GM23338 (cell line): ENCODE measurements around the gene TBC1D10B. TPM values are rescaled to one million over a fixed set of nuclear protein-coding genes. Genes with fewer than 3 reads are reported as not detected.

Experiments
- ATAC-seq: fragments of 200-7000 bp; cut with Tn5 transposase; 3 replicates; pipeline ENCODE4 v1.9.1; 2020
- DNase-seq: peaks from one replicate; pipeline ENCODE4 v3.0.0-alpha.2; 2015; ENCODE audit warnings: low spot score
- H2AFZ ChIP-seq: fragments of 200-600 bp; sonication (generic); 2 replicates; pipeline ENCODE4 v1.8.0; 2016; ENCODE audit warnings: antibody characterized with exemption, mild to moderate bottlenecking, moderate library complexity
- H3F3A ChIP-seq: fragments of 200-600 bp; sonication (generic); replicated peaks from 2 replicates; pipeline ENCODE4 v1.8.0; 2017; ENCODE audit warnings: antibody characterized with exemption, mixed run types, low read depth
- H3K27ac ChIP-seq: fragments of 200-600 bp; sonication (generic); 2 replicates; pipeline ENCODE4 v1.6.1; 2016; ENCODE audit warnings: low read depth
- H3K27me3 ChIP-seq: fragments of 200-600 bp; sonication (generic); 2 replicates; pipeline ENCODE4 v1.8.0; 2016; ENCODE audit warnings: mild to moderate bottlenecking, mixed run types, moderate library complexity; ENCODE audit not compliant: insufficient read depth
- H3K36me3 ChIP-seq: fragments of 200-600 bp; sonication (generic); 2 replicates; pipeline ENCODE4 v1.8.0; 2016; ENCODE audit warnings: mild to moderate bottlenecking; ENCODE audit not compliant: insufficient read depth
- H3K4me1 ChIP-seq: fragments of 200-600 bp; sonication (generic); 2 replicates; pipeline ENCODE4 v1.8.0; 2016; ENCODE audit warnings: mild to moderate bottlenecking, moderate library complexity; ENCODE audit not compliant: insufficient read depth
- H3K4me2 ChIP-seq: fragments of 200-600 bp; sonication (generic); 2 replicates; pipeline ENCODE4 v1.7.1; 2017; ENCODE audit warnings: mixed run types
- H3K4me3 ChIP-seq: fragments of 200-600 bp; sonication (generic); 2 replicates; pipeline ENCODE4 v1.6.1; 2016; ENCODE audit warnings: mixed run types
- H3K79me2 ChIP-seq: fragments of 200-600 bp; sonication (generic); replicated peaks from 2 replicates; pipeline ENCODE4 v1.8.0; 2017; ENCODE audit warnings: mild to moderate bottlenecking; ENCODE audit not compliant: insufficient read depth
- H3K9me2 ChIP-seq: fragments of 200-600 bp; sonication (generic); 2 replicates; pipeline ENCODE4 v1.8.0; 2017; ENCODE audit not compliant: insufficient read depth
- H4K20me1 ChIP-seq: fragments of 200-600 bp; sonication (generic); replicated peaks from 2 replicates; pipeline ENCODE4 v1.8.0; 2017; ENCODE audit warnings: mild to moderate bottlenecking; ENCODE audit not compliant: insufficient read depth
- H3K27ac Mint-ChIP-seq: 2 replicates; pipeline ENCODE4 v1.8.0; 2020; ENCODE audit warnings: inconsistent platforms, mild to moderate bottlenecking, moderate library complexity, mixed read lengths
- H3K27me3 Mint-ChIP-seq: 3 replicates; pipeline ENCODE4 v1.8.0; 2022; ENCODE audit warnings: low read depth, mild to moderate bottlenecking, moderate library complexity, mixed read lengths, inconsistent platforms; ENCODE audit not compliant: insufficient read depth, poor library complexity
- H3K36me3 Mint-ChIP-seq: 3 replicates; pipeline ENCODE4 v1.8.0; 2021; ENCODE audit warnings: low read depth, mild to moderate bottlenecking, inconsistent platforms, moderate library complexity, mixed read lengths
- H3K4me1 Mint-ChIP-seq: 3 replicates; pipeline ENCODE4 v1.8.0; 2020; ENCODE audit warnings: mild to moderate bottlenecking, inconsistent platforms, mixed read lengths
- H3K4me3 Mint-ChIP-seq: 3 replicates; pipeline ENCODE4 v1.8.0; 2021; ENCODE audit warnings: moderate library complexity, mild to moderate bottlenecking, inconsistent platforms, mixed read lengths
- H3K9me3 Mint-ChIP-seq: 3 replicates; pipeline ENCODE4 v1.8.0; 2020; ENCODE audit warnings: moderate library complexity, mild to moderate bottlenecking, inconsistent platforms, mixed read lengths
- CREB1 ChIP-seq: fragments of 250-450 bp; sonication (Bioruptor Pico); IDR thresholded peaks from 2 replicates; pipeline ENCODE4 v1.5.0; 2020; ENCODE audit warnings: low read depth, mild to moderate bottlenecking, moderate library complexity
- CTCF ChIP-seq, 2 experiments: fragments of 200-600 bp in 1 of 2; sonication (generic) in 1 of 2; conservative IDR thresholded peaks; 2 replicates each; pipeline versions ENCODE4 v1.5.1 to v1.6.1; 2016 to 2017; ENCODE audit warnings: antibody characterized with exemption in 2 of 2, low read depth in 2 of 2, mild to moderate bottlenecking in 2 of 2, moderate library complexity in 1 of 2
- EZH2 ChIP-seq: fragments of 200-600 bp; sonication (generic); IDR thresholded peaks from one replicate; pipeline ENCODE4 v1.8.0; 2017; ENCODE audit warnings: antibody characterized with exemption, mild to moderate bottlenecking, low read depth; ENCODE audit not compliant: unreplicated experiment
- EZH2phosphoT487 ChIP-seq: fragments of 200-600 bp; sonication (generic); IDR thresholded peaks from one replicate; pipeline ENCODE4 v1.8.1; 2018; ENCODE audit warnings: antibody characterized with exemption; ENCODE audit not compliant: unreplicated experiment
- JUNB ChIP-seq: IDR thresholded peaks from one replicate; pipeline ENCODE4 v1.6.1; 2016; ENCODE audit warnings: antibody characterized with exemption; ENCODE audit not compliant: unreplicated experiment
- NANOG ChIP-seq: IDR thresholded peaks from 2 replicates; pipeline ENCODE4 v1.6.1; 2016; ENCODE audit warnings: antibody characterized with exemption, borderline replicate concordance
- POLR2AphosphoS5 ChIP-seq: IDR thresholded peaks from 2 replicates; pipeline ENCODE4 v1.6.1; 2016; ENCODE audit warnings: antibody characterized with exemption, low read depth
- STAT1 ChIP-seq: IDR thresholded peaks from one replicate; pipeline ENCODE4 v1.6.1; 2016; ENCODE audit warnings: antibody characterized with exemption; ENCODE audit not compliant: unreplicated experiment
- ZNF114 ChIP-seq: fragments of 250-450 bp; sonication (Bioruptor Pico); IDR thresholded peaks from 2 replicates; pipeline ENCODE4 v1.5.0; 2020; ENCODE audit warnings: mild to moderate bottlenecking, moderate library complexity
- ZNF331 ChIP-seq: fragments of 250-450 bp; sonication (Bioruptor Pico); IDR thresholded peaks from 2 replicates; pipeline ENCODE4 v1.5.0; 2020; ENCODE audit warnings: low read depth, mild to moderate bottlenecking, moderate library complexity
- polyA plus RNA-seq: library from polyadenylated mRNA; unstranded; fragments of >200 nt; fragmentation: Nextera tagmentation; extraction: Ambion mirVana; gene quantifications from 2 replicates; pipeline ENCODE4 v1.2.1, GENCODE V29; 2016
- total RNA-seq: library from RNA; depleted of rRNA; stranded (reverse); fragments of >200 nt; shearing (Covaris generic); gene quantifications from 2 replicates; pipeline ENCODE4 v1.2.3, GENCODE V29; 2014
- TF ChIP-seq, protein P1 (sequence below): IDR thresholded peaks from one replicate; pipeline ENCODE4 v1.6.1; 2018; ENCODE audit warnings: antibody characterized with exemption; ENCODE audit not compliant: unreplicated experiment
- TF ChIP-seq, protein P2 (sequence below): IDR thresholded peaks from 2 replicates; pipeline ENCODE4 v1.6.1; 2016; ENCODE audit warnings: antibody characterized with exemption

The TBC1D10B gene
- total and polyA plus RNA-seq, 2 experiments from 2014 or later: 13.3 to 30.8 TPM

DNA sequence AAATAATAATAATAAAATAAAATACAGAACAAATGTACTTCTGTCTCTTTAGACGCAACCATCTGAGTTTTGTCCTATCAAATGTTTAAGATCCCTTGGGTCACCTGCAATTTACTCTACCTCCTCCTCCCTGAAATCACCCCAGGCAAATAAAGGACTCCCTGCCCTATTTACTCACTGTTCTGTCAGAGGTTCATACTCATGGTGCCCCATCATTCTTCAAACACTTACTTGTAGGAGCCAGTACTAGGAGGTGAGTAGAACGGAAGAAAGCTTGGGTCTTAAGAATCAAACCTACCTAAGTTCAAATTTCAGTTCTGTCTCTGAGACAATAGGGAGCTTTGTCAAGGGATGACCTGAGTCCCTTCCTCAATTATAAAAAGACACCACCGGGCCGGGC is 3.8 kb downstream of the TBC1D10B start (continued):
- TF ChIP-seq, protein P1, sequence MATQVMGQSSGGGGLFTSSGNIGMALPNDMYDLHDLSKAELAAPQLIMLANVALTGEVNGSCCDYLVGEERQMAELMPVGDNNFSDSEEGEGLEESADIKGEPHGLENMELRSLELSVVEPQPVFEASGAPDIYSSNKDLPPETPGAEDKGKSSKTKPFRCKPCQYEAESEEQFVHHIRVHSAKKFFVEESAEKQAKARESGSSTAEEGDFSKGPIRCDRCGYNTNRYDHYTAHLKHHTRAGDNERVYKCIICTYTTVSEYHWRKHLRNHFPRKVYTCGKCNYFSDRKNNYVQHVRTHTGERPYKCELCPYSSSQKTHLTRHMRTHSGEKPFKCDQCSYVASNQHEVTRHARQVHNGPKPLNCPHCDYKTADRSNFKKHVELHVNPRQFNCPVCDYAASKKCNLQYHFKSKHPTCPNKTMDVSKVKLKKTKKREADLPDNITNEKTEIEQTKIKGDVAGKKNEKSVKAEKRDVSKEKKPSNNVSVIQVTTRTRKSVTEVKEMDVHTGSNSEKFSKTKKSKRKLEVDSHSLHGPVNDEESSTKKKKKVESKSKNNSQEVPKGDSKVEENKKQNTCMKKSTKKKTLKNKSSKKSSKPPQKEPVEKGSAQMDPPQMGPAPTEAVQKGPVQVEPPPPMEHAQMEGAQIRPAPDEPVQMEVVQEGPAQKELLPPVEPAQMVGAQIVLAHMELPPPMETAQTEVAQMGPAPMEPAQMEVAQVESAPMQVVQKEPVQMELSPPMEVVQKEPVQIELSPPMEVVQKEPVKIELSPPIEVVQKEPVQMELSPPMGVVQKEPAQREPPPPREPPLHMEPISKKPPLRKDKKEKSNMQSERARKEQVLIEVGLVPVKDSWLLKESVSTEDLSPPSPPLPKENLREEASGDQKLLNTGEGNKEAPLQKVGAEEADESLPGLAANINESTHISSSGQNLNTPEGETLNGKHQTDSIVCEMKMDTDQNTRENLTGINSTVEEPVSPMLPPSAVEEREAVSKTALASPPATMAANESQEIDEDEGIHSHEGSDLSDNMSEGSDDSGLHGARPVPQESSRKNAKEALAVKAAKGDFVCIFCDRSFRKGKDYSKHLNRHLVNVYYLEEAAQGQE: no peak
- TF ChIP-seq ZNF331 (CRISPR knock-in tag) (no peak), NANOG (no peak), EZH2phosphoT487 (no peak), EZH2 (no peak), POLR2AphosphoS5 (no peak)
- TF ChIP-seq, protein P2, sequence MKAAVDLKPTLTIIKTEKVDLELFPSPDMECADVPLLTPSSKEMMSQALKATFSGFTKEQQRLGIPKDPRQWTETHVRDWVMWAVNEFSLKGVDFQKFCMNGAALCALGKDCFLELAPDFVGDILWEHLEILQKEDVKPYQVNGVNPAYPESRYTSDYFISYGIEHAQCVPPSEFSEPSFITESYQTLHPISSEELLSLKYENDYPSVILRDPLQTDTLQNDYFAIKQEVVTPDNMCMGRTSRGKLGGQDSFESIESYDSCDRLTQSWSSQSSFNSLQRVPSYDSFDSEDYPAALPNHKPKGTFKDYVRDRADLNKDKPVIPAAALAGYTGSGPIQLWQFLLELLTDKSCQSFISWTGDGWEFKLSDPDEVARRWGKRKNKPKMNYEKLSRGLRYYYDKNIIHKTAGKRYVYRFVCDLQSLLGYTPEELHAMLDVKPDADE: no peak

- Mint-ChIP-seq H3K27me3 (peaks cover 11% of the 10 kb centered on the region), H3K36me3 (peaks cover 24% of the 10 kb centered on the region), H3K27ac (no peak overlapping the region), H3K4me3 (no peak overlapping the region), H3K9me3 (no peaks in the 10 kb centered on the region; the same call in 1 of the 3 replicates), H3K4me1 (peaks cover 27% of the 10 kb centered on the region)
- no peak overlapping the region for H3K4me2 ChIP-seq
- peaks cover 14% of the 10 kb centered on the region for H4K20me1 ChIP-seq
- DNase-seq: no peak
- no peak overlapping the region for H3K4me3 ChIP-seq
- H3K27ac ChIP-seq: no peak overlapping the region
- H3K79me2 ChIP-seq: peaks cover 40% of the 10 kb centered on the region
- H3K4me1 ChIP-seq: peaks cover 11% of the 10 kb centered on the region
- no peak overlapping the region for H2AFZ ChIP-seq
- H3K27me3 ChIP-seq: no peaks in the 10 kb centered on the region
- no peaks in the 10 kb centered on the region for H3K9me2 ChIP-seq
- ATAC-seq: no peak
- no peaks in the 10 kb centered on the region for H3F3A ChIP-seq
- H3K36me3 ChIP-seq: no peaks in the 10 kb centered on the region
- TF ChIP-seq NANOG: no peak
- TF ChIP-seq EZH2: no peak
- TF ChIP-seq ZNF331 (CRISPR knock-in tag): no peak
- TF ChIP-seq EZH2phosphoT487: no peak
- no peak for TF ChIP-seq STAT1
- no peak for TF ChIP-seq CTCF (conservative IDR thresholded peaks at IDR 0.05; ENCODE audit: low read depth in 2 of 2)
- TF ChIP-seq, protein P1: no peak
- TF ChIP-seq JUNB: no peak
- TF ChIP-seq ZNF114 (CRISPR knock-in tag): no peak
- TF ChIP-seq CREB1 (CRISPR knock-in tag): no peak
These were observed 5.1 kb downstream of the TBC1D10B start for GRCh38 chr16:30365200-30365599.
